Stimulated activated CD4-positive, alpha-beta T cell treated with anti-CD3 and anti-CD28 coated beads, Interleukin-2, amount 100 ng/mL, for 48 hours (primary cell): ENCODE data around the gene PIGW.

Experiments used
- DNase-seq, 2 donors: peaks; one replicate each; pipeline ENCODE4 v3.0.0-alpha.2; 2020

PIGW gene

GRCh38 chr17:36509272-36509985 is 25.4 kb upstream of the PIGW start:
- DNase-seq: no peak

- DNase-seq: no peak
Observed at GRCh38 chr17:36510636-36511035, 24.2 kb upstream of the PIGW start.

- DNase-seq: no peak
Observed at GRCh38 chr17:36511216-36511615, 23.6 kb upstream of the PIGW start.

- DNase-seq: no peak
Observed at GRCh38 chr17:36512641-36513040, 22.1 kb upstream of the PIGW start.

GRCh38 chr17:36514856-36515255 is 19.9 kb upstream of the PIGW start:
- DNase-seq: no peak

- no peak for DNase-seq
Observed at GRCh38 chr17:36515837-36516236, 18.9 kb upstream of the PIGW start.

- DNase-seq: no peak
Observed at GRCh38 chr17:36523113-36523512, 11.7 kb upstream of the PIGW start.

- DNase-seq: no peak
Observed at GRCh38 chr17:36524428-36524876, 10.3 kb upstream of the PIGW start.

- no peak for DNase-seq
Observed at GRCh38 chr17:36525113-36525512, 9.7 kb upstream of the PIGW start.

GRCh38 chr17:36525888-36526287 is 8.9 kb upstream of the PIGW start:
- DNase-seq: no peak

- no peak for DNase-seq
Observed at GRCh38 chr17:36527621-36528250, 7.1 kb upstream of the PIGW start.

- no peak for DNase-seq
Observed at GRCh38 chr17:36529121-36529520, 5.7 kb upstream of the PIGW start.

GRCh38 chr17:36532435-36532975 is 2.3 kb upstream of the PIGW start:
- DNase-seq: no peak

- peak; percentile 29 to 39 for DNase-seq
Observed at GRCh38 chr17:36533935-36534839, 600 bp upstream of the PIGW start.

- no peak for DNase-seq
Observed at GRCh38 chr17:36535669-36536081, 888 bp downstream of the PIGW start.

GRCh38 chr17:36540696-36541095 is 5.9 kb downstream of the PIGW start:
- no peak for DNase-seq

GRCh38 chr17:36542755-36543154 is 8.0 kb downstream of the PIGW start:
- no peak for DNase-seq

- no peak for DNase-seq
Observed at GRCh38 chr17:36544044-36544306, 9.2 kb downstream of the PIGW start.

- peak; percentile 86 to 88 for DNase-seq
Observed at GRCh38 chr17:36544307-36545076, 9.7 kb downstream of the PIGW start, which contains the start of gene GGNBP2. Gene GGNBP2, plus strand, starts transcription at chr17:36544919. Its CDS starts 806 bp downstream, at chr17:36545725.

GRCh38 chr17:36545077-36545464 is 10.3 kb downstream of the PIGW start:
- DNase-seq: no peak

GRCh38 chr17:36545465-36546417 is 11.0 kb downstream of the PIGW start:
- DNase-seq: peak; percentile 93 to 95
